VCaP (cell line): ENCODE data around the gene NR2E3.

Experiments
- H3K27ac ChIP-seq: fragments of 450-650 bp; 2 replicates; pipeline ENCODE4 v1.5.1; 2017
- CTCF ChIP-seq: fragments of 450-650 bp; conservative IDR thresholded peaks from 2 replicates; pipeline ENCODE4 v1.5.1; 2017; ENCODE audit warnings: mild to moderate bottlenecking, moderate library complexity

The NR2E3 gene

DNA sequence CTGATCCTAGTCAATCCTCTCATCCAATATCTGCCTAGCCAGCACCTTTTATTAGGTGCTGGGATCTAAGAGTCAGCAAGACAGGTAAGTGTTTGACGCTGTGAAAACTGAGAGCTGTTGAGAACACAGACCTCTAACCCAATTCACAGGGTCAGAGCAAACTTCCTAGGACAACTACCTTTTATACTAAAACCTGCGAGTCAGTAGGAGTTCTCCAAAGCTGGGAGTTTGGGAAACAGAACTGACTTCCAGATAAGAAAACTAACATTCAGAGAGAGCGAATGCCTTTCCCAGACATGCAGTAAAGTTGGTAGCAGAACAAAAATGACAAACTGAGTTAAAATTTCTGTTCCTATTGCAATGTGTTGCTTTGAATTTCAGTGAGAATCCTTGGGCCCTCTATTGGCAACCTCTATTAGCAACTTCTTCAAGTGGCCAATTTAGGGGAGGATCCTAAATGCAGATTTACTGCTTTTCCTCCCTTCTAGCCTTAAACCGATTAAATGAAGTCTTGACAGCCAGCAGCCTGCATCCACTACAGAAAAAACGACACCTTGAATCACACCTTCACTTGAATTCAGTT lies 11.3 kb downstream of the NR2E3 start:
- no peak overlapping the region for H3K27ac ChIP-seq
- TF ChIP-seq CTCF = no peak

GRCh38 chr15:71822890-71823630 lies 12.7 kb downstream of the NR2E3 start:
- no peak overlapping the region for H3K27ac ChIP-seq
- no peak for TF ChIP-seq CTCF

DNA sequence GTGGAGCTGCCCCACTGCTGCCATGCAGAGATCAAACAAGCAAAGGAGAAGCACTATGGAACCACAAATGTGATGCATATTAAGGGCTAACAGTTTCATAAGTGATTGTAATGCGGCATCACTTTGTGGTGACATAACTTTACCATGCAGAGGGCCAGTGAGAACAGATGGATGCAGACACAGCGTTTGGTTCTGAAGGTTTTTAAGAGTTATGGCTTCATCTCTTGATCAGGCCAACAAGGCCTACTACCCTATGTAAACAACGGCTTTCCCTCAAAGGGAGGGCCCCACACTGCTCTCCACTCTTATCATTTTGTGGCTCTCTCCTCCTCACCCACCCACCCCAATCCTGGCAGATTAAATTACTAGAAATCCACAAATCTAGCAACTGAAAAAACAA lies 13.4 kb downstream of the NR2E3 start:
- no peak overlapping the region for H3K27ac ChIP-seq
- TF ChIP-seq CTCF = no peak

GRCh38 chr15:71825021-71825730 lies 14.8 kb downstream of the NR2E3 start:
- TF ChIP-seq CTCF = no peak
- no peak overlapping the region for H3K27ac ChIP-seq

- TF ChIP-seq CTCF = no peak
- no peak overlapping the region for H3K27ac ChIP-seq
Observed at GRCh38 chr15:71826196-71826595, 15.8 kb downstream of the NR2E3 start.

DNA sequence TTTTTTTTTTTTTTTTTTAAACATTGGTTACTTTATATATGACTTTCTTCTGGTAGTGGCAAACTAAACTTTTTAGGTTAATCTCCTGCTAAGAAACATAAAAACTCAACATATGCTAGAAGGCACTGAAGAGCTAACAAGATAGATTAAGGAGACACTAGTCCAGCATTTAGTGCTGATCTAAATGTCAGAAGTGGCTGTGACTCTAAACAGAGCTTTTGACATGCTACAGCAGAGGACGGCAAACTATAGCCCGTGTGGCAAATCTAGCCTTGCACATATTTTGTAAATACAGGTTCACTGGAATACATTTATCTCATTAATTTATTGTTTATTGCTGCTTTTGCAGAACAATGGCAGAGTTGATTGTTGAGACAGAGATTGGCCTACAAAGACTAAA lies 20.6 kb downstream of the NR2E3 start:
- TF ChIP-seq CTCF = no peak
- H3K27ac ChIP-seq = no peak overlapping the region

- H3K27ac ChIP-seq = no peak overlapping the region
- TF ChIP-seq CTCF = no peak
Observed at GRCh38 chr15:71841563-71841962, 31.2 kb downstream of the NR2E3 start.
